Esophagus muscularis mucosa (tissue), 4 donors: ENCODE results near the gene MYL11. TPM values are rescaled to one million over a fixed set of nuclear protein-coding genes. Genes with fewer than 3 reads are reported as not detected.
"Not testable (repeated sequence)": the region's sequence is repeated elsewhere in the genome, so short reads cannot be mapped to it uniquely, and the experiment has no call there.

Experiments used
- DNase-seq: peaks from one replicate; pipeline ENCODE4 v3.0.0-alpha.2; 2017; ENCODE audit errors: extremely low spot score
- H3K27ac ChIP-seq, 4 donors: fragments of 200-600 bp; sonication (generic); replicated peaks in 1 of 4; 1 replicate in 3 of 4; 2 replicates in 1 of 4; pipeline ENCODE4 v1.5.1; 2016 to 2019; ENCODE audit warnings: mild to moderate bottlenecking in 1 of 4
- H3K27me3 ChIP-seq, 4 donors: fragments of 200-600 bp; sonication (generic); one replicate each; pipeline versions ENCODE4 v1.5.1 to v1.6.0; 2016 to 2019
- H3K36me3 ChIP-seq, 4 donors: fragments of 200-600 bp; sonication (generic); one replicate each; pipeline ENCODE4 v1.5.1; 2016 to 2019
- H3K4me1 ChIP-seq, 4 donors: fragments of 200-600 bp; sonication (generic); one replicate each; pipeline ENCODE4 v1.5.1; 2016 to 2019
- H3K4me3 ChIP-seq, 4 donors: fragments of 200-600 bp; sonication (generic); 1 replicate in 2 of 4; 2 replicates in 2 of 4; pipeline ENCODE4 v1.5.1; 2016 to 2019; ENCODE audit warnings: mild to moderate bottlenecking in 4 of 4, moderate library complexity in 1 of 4
- H3K9me3 ChIP-seq, 4 donors: fragments of 200-600 bp; sonication (generic); 1 replicate in 3 of 4; 2 replicates in 1 of 4; pipeline ENCODE4 v1.5.1; 2016 to 2019
- EP300 ChIP-seq: sonication (generic); formaldehyde crosslinking; IDR thresholded peaks from one replicate; pipeline ENCODE4 v1.6.1; 2017; ENCODE audit warnings: antibody characterized with exemption
- POLR2A ChIP-seq: fragments of 450-650 bp; IDR thresholded peaks from one replicate; pipeline ENCODE4 v1.6.1; 2017; ENCODE audit warnings: antibody characterized with exemption, moderate library complexity, mild to moderate bottlenecking, low read depth
- POLR2AphosphoS5 ChIP-seq, 2 donors: sonication (generic); formaldehyde crosslinking; IDR thresholded peaks; one replicate each; pipeline ENCODE4 v1.6.1; 2017; ENCODE audit warnings: antibody characterized with exemption in 2 of 2
- WGBS: methylation state at CpG from one replicate; pipeline ENCODE4 v1.1.5; 2018; 5-methylcytosine and 5-hydroxymethylcytosine counted together
- intact Hi-C: fragments of 100-400 bp; cut with DNase I; formaldehyde crosslinking; loops from one replicate; pipeline ENCODE4 v1.15.1; 2023
- total RNA-seq, 4 donors: library from RNA; depleted of rRNA; stranded (reverse); fragments of >200 nt; gene quantifications; one replicate each; pipeline versions ENCODE4 v1.1.0 to v1.2.1, GENCODE V29; 2016
- TF ChIP-seq, protein P1 (sequence below), 3 experiments: fragments of 200-600 bp in 2 of 3; fragments of 450-650 bp in 1 of 3; sonication (generic) in 2 of 3; IDR thresholded peaks; one replicate each; pipeline ENCODE4 v1.5.1; 2017 to 2019; ENCODE audit warnings: antibody characterized with exemption in 3 of 3, mild to moderate bottlenecking in 2 of 3, moderate library complexity in 1 of 3

Gene MYL11
- total RNA-seq, 4 donors from 2014 or later, result not detected

DNA sequence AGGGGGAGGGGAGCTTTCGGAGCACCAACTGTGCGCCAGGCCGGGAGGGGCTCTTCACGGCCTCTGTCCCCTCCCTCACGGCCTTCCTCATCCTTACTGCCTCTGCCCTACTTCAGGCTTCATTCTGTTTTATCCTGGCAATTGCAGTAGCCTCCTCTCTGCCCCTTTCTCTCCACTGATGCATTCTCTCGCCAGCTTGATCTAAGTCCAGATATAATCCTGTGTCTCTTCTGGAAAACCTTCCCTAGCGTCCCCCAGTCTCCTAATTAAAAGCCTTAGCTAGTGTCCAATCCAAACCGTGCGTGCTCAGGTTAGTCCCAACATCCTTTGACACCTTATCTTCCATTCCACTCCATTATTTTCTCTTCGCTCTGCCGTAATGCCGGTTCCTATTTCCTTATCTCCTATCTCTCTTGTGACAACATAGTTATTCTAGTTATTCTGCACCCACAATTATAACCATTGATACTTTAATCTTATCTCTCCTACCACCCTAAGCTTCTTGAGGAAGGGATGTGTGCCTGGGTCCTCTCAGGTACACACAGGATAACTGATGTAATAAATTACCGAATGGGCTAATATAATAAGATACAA, 21.5 kb downstream of the MYL11 start:
- H3K4me3 ChIP-seq, result peak overlapping the region; percentile 82 to 98 (median 91)
- H3K27ac ChIP-seq, result peak overlapping the region; percentile 86 to 90 (median 89)
- peaks cover 22 to 59% (median 54%) of the 10 kb centered on the region in 4 donors for H3K4me1 ChIP-seq
- TF ChIP-seq POLR2A, result no peak
- no peak for TF ChIP-seq EP300
- TF ChIP-seq, protein P1, sequence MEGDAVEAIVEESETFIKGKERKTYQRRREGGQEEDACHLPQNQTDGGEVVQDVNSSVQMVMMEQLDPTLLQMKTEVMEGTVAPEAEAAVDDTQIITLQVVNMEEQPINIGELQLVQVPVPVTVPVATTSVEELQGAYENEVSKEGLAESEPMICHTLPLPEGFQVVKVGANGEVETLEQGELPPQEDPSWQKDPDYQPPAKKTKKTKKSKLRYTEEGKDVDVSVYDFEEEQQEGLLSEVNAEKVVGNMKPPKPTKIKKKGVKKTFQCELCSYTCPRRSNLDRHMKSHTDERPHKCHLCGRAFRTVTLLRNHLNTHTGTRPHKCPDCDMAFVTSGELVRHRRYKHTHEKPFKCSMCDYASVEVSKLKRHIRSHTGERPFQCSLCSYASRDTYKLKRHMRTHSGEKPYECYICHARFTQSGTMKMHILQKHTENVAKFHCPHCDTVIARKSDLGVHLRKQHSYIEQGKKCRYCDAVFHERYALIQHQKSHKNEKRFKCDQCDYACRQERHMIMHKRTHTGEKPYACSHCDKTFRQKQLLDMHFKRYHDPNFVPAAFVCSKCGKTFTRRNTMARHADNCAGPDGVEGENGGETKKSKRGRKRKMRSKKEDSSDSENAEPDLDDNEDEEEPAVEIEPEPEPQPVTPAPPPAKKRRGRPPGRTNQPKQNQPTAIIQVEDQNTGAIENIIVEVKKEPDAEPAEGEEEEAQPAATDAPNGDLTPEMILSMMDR (IDR thresholded peaks at IDR 0.05), result no peak
- no peak for TF ChIP-seq POLR2AphosphoS5 (IDR thresholded peaks at IDR 0.05)
- H3K36me3 ChIP-seq, result peaks cover 6 to 22% (median 16%) of the 10 kb centered on the region in 4 donors
- no peaks in the 10 kb centered on the region for H3K9me3 ChIP-seq
- intact Hi-C loops, result no loop called here
- 20% methylated on average over 9 of the region's 13 CpGs for WGBS
- DNase-seq, result no peak
- H3K27me3 ChIP-seq, result no peaks in the 10 kb centered on the region

DNA sequence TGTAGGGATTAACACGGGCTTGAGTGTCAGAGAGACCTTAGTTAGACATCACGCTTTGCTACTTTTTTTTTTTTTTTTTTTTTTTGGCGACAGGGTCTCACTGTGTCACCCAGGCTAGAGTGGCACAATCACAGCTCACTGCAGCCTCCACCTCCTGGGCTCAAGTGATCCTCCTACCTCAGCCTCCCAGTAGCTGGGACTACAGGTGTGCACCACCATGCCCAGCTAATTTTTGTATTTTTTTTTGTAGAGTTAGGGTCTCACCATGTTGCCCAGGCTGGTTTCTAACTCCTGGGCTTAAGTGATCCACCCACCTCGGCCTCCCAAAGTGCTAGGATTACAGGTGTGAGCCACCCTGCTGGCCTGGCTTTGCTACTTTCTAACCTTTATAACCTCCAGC, 22.0 kb downstream of the MYL11 start:
- Histone ChIP-seq H3K4me1 (peaks cover 24 to 61% (median 57%) of the 10 kb centered on the region in 4 donors), H3K4me3 (peak overlapping the region in 1 of 4 donors; percentile 93), H3K36me3 (peaks cover 6 to 22% (median 16%) of the 10 kb centered on the region in 4 donors)
- H3K27me3 ChIP-seq, H3K9me3 ChIP-seq, H3K27ac ChIP-seq, intact Hi-C loops, DNase-seq: not testable (repeated sequence)
- WGBS, result 76% methylated on average over 4 of the region's 4 CpGs

DNA sequence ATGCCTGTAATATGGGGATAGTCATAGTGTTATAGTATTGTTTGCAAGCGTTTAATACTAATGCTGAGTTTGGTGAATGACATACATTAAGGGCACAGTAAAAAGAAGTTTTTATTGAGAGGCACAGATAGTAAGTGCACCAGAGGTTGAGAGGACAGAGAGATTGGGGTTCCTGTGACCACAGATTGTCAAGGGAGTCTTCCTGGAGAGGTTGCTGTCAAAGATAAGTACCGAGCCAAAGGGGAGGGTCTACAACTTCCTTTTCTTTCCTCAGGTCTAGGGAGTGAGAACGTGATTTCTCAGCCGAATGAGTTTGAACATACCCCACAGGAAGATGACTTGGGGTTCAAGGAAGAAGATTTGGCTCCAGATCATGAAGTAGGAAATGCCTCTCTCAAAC, 22.5 kb downstream of the MYL11 start:
- no peak overlapping the region for H3K4me3 ChIP-seq
- peaks cover 6 to 22% (median 16%) of the 10 kb centered on the region in 4 donors for H3K36me3 ChIP-seq
- TF ChIP-seq POLR2AphosphoS5 (IDR thresholded peaks at IDR 0.05) (no peak), POLR2A (no peak)
- TF ChIP-seq, protein P1 (IDR thresholded peaks at IDR 0.05), result no peak
- no peaks in the 10 kb centered on the region for H3K9me3 ChIP-seq
- no peak for DNase-seq
- peaks cover 24 to 61% (median 57%) of the 10 kb centered on the region in 4 donors for H3K4me1 ChIP-seq
- no peaks in the 10 kb centered on the region for H3K27me3 ChIP-seq
- 70% methylated on average over 4 of the region's 4 CpGs for WGBS
- intact Hi-C loops, result no loop called here
- no peak overlapping the region for H3K27ac ChIP-seq

DNA sequence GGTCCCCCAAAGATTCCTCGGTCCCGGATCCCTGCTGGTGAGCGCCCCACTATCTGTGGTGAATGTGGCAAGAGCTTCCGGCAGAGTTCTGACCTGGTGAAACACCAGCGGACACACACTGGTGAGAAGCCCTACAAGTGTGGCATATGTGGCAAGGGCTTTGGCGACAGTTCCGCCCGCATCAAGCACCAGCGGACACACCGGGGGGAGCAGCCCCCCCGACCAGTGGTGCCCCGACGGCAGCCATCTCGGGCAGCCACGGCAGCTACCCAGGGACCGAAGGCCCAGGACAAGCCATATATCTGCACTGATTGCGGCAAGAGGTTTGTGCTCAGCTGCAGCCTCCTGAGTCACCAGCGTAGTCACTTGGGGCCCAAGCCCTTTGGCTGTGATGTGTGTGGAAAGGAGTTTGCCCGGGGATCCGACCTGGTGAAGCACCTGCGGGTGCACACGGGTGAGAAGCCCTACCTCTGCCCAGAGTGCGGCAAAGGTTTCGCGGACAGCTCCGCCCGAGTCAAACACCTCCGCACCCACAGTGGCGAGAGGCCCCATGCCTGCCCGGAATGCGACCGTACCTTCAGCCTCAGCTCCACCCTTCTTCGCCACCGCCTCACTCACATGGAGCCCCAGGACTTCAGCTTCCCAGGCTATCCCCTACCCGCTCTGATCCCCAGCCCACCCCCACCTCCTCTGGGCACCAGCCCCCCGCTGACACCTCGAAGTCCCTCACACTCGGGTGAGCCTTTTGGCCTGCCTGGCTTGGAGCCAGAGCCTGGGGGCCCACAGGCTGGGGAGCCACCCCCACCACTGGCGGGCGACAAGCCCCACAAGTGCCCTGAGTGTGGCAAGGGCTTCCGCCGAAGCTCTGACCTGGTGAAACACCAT, 23.4 kb downstream of the MYL11 start:
- no peak overlapping the region for H3K27ac ChIP-seq

More for the DNA sequence above, 23.4 kb downstream of the MYL11 start:
- no peaks in the 10 kb centered on the region for H3K27me3 ChIP-seq
- H3K4me3 ChIP-seq, result no peak overlapping the region
- peaks cover 6 to 22% (median 16%) of the 10 kb centered on the region in 4 donors for H3K36me3 ChIP-seq
- H3K9me3 ChIP-seq, result no peaks in the 10 kb centered on the region
- TF ChIP-seq POLR2A, result no peak
- no peak for TF ChIP-seq EP300
- TF ChIP-seq, protein P1 (IDR thresholded peaks at IDR 0.05), result no peak
- TF ChIP-seq POLR2AphosphoS5 (IDR thresholded peaks at IDR 0.05), result no peak
- no peak for DNase-seq
- 94% methylated on average over 22 of the region's 42 CpGs for WGBS
- intact Hi-C loops, result no loop called here
- peaks cover 24 to 61% (median 57%) of the 10 kb centered on the region in 4 donors for H3K4me1 ChIP-seq
